MCF 10A (cell line): Measurements from ENCODE around the gene MYL6B. TPM values are rescaled to one million over a fixed set of nuclear protein-coding genes. Genes with fewer than 3 reads are reported as not detected.

Experiments
- BruUV-seq: library from RNA; stranded (reverse); fragments of 400-500 nt; replicated peaks from 2 replicates; lab custom pipeline; 2021; lab: Mats Ljungman, UMichigan
- CTCF ChIA-PET: fragments of 300-600 bp; sonication (Branson Sonifier 250); formaldehyde crosslinking; extraction: SDS; loops from one replicate; lab custom pipeline; 2021; ENCODE audit warnings: antibody characterized with exemption, inconsistent platforms; lab: Yijun Ruan, JAX
- POLR2A ChIA-PET: fragments of 300-600, 350-650 bp; sonication (Branson Sonifier 250); formaldehyde crosslinking; extraction: SDS; loops from one replicate; lab custom pipeline; 2020; ENCODE audit warnings: antibody characterized with exemption, inconsistent platforms; lab: Yijun Ruan, JAX
- DNase-seq: peaks from one replicate; pipeline ENCODE4 v3.0.0-alpha.2; 2018; ENCODE audit not compliant: unreplicated experiment
- H3K27ac Mint-ChIP-seq: one replicate; pipeline ENCODE4 v1.8.0; 2022; ENCODE audit warnings: mild to moderate bottlenecking, low read depth, mixed read lengths; ENCODE audit not compliant: unreplicated experiment
- H3K27me3 Mint-ChIP-seq: one replicate; pipeline ENCODE4 v1.8.0; 2022; ENCODE audit warnings: mixed read lengths; ENCODE audit not compliant: insufficient read depth, unreplicated experiment
- H3K36me3 Mint-ChIP-seq: one replicate; pipeline ENCODE4 v1.8.0; 2022; ENCODE audit warnings: mild to moderate bottlenecking, moderate library complexity, mixed read lengths; ENCODE audit not compliant: insufficient read depth, unreplicated experiment
- H3K4me1 Mint-ChIP-seq: one replicate; pipeline ENCODE4 v1.8.0; 2022; ENCODE audit warnings: mixed read lengths; ENCODE audit not compliant: insufficient read depth, unreplicated experiment
- H3K4me3 Mint-ChIP-seq: one replicate; pipeline ENCODE4 v1.8.0; 2022; ENCODE audit warnings: mild to moderate bottlenecking, moderate library complexity, mixed read lengths; ENCODE audit not compliant: unreplicated experiment
- H3K9me3 Mint-ChIP-seq: one replicate; pipeline ENCODE4 v1.8.0; 2022; ENCODE audit warnings: mixed read lengths; ENCODE audit not compliant: unreplicated experiment
- CTCF ChIP-seq: fragments of 200-600 bp; IDR thresholded peaks from one replicate; pipeline ENCODE4 v1.8.0; 2022; ENCODE audit warnings: antibody characterized with exemption, mild to moderate bottlenecking; ENCODE audit not compliant: unreplicated experiment
- intact Hi-C: fragments of 100-400 bp; cut with micrococcal nuclease; formaldehyde crosslinking; loops from 2 replicates; pipeline ENCODE4 v1.14.1; 2022
- total RNA-seq: library from RNA; stranded (reverse); gene quantifications from 2 replicates; pipeline ENCODE4 v1.2.3, GENCODE V29; 2022

MYL6B gene
- total RNA-seq, 1 experiment from 2014 or later, result 46.0 TPM

- Mint-ChIP-seq H3K27me3 (no peaks in the 10 kb centered on the region), H3K9me3 (no peaks in the 10 kb centered on the region), H3K36me3 (no peaks in the 10 kb centered on the region), H3K4me1 (peaks cover 10% of the 10 kb centered on the region), H3K4me3 (no peak overlapping the region), H3K27ac (no peak overlapping the region)
- POLR2A ChIA-PET, result no interaction called here
- no TSS peak for BruUV-seq
- intact Hi-C loops, result loop anchor here (10.0 kb wide), 1 partner anchor 464 kb away; no protein-coding TSS in a partner anchor
- TF ChIP-seq CTCF, result no peak
- CTCF ChIA-PET, result interaction anchor here (0.6 to 1.9 kb wide), 2 partner anchors 8 to 19 kb away, joined by 4 to 9 read pairs; no protein-coding TSS in a partner anchor
- no peak for DNase-seq
Observed at GRCh38 chr12:56198836-56199235, 46.4 kb downstream of the MYL6B start.

GRCh38 chr12:56202366-56202765 lies 50.0 kb downstream of the MYL6B start:
- no peaks in the 10 kb centered on the region for H3K9me3 Mint-ChIP-seq
- H3K4me3 Mint-ChIP-seq, result no peak overlapping the region
- peaks cover 27% of the 10 kb centered on the region for H3K36me3 Mint-ChIP-seq
- POLR2A ChIA-PET, result interaction anchor here (0.6 to 3.8 kb wide), 4 partner anchors 12 to 56 kb away, joined by 3 to 23 read pairs (median 3); partner anchors contain the start of genes ANKRD52 and RNF41
- no peak for TF ChIP-seq CTCF
- DNase-seq, result no peak
- intact Hi-C loops, result no loop called here
- no TSS peak for BruUV-seq
- H3K27me3 Mint-ChIP-seq, result no peaks in the 10 kb centered on the region
- no peak overlapping the region for H3K27ac Mint-ChIP-seq
- peaks cover 9% of the 10 kb centered on the region for H3K4me1 Mint-ChIP-seq
- CTCF ChIA-PET, result interaction anchor here (0.9 to 11.0 kb wide), 3 partner anchors 12 to 367 kb away, joined by 4 to 83 read pairs (median 6); partner anchors contain the start of genes RNF41 and SMARCC2

GRCh38 chr12:56202838-56203237 lies 50.5 kb downstream of the MYL6B start:
- no peak for DNase-seq
- intact Hi-C loops, result no loop called here
- POLR2A ChIA-PET, result interaction anchor here (1.0 to 3.8 kb wide), 3 partner anchors 14 to 55 kb away, joined by 3 to 23 read pairs (median 6); partner anchors contain the start of genes ANKRD52, RNF41 and SMARCC2
- CTCF ChIA-PET, result interaction anchor here (0.7 to 11.0 kb wide), 5 partner anchors 13 to 1978 kb away, joined by 3 to 83 read pairs (median 4); partner anchors contain the start of genes RNF41 and SMARCC2
- Mint-ChIP-seq H3K4me1 (peaks cover 5% of the 10 kb centered on the region), H3K27ac (no peak overlapping the region), H3K27me3 (no peaks in the 10 kb centered on the region), H3K4me3 (no peak overlapping the region), H3K36me3 (peaks cover 31% of the 10 kb centered on the region), H3K9me3 (no peaks in the 10 kb centered on the region)
- no peak for TF ChIP-seq CTCF
- no TSS peak for BruUV-seq

GRCh38 chr12:56204275-56204674 lies 51.9 kb downstream of the MYL6B start:
- H3K4me1 Mint-ChIP-seq, result peaks cover 5% of the 10 kb centered on the region
- H3K27me3 Mint-ChIP-seq, result no peaks in the 10 kb centered on the region
- no peak for DNase-seq
- CTCF ChIA-PET, result interaction anchor here (0.6 to 11.0 kb wide), 6 partner anchors 14 to 92 kb away, joined by 3 to 83 read pairs (median 9); partner anchors contain the start of genes ANKRD52, RNF41 and SMARCC2
- BruUV-seq, result no TSS peak
- H3K4me3 Mint-ChIP-seq, result no peak overlapping the region
- H3K36me3 Mint-ChIP-seq, result peaks cover 42% of the 10 kb centered on the region
- no peaks in the 10 kb centered on the region for H3K9me3 Mint-ChIP-seq
- POLR2A ChIA-PET, result interaction anchor here (1.4 to 3.8 kb wide), 2 partner anchors 15 to 17 kb away, joined by 6 to 23 read pairs; partner anchors contain the start of genes RNF41 and SMARCC2
- H3K27ac Mint-ChIP-seq, result peak overlapping the region; percentile 3
- TF ChIP-seq CTCF, result no peak
- intact Hi-C loops, result no loop called here
